Measurements from ENCODE around the gene ELP6.

- TF ChIP-seq EZH2 (IDR thresholded peaks at IDR 0.05; ENCODE audit: low read length, missing control alignments) (no peak), CTCF (conservative IDR thresholded peaks at IDR 0.05 in 1 of 2, IDR thresholded peaks at IDR 0.05 in 1 of 2; ENCODE audit: low read depth in 1 of 2, low read length in 2 of 2) (no peak)
Measured at GRCh38 chr3:47553407-47553806, 39.9 kb upstream of the ELP6 start.
